HK-2 (cell line): ENCODE measurements around the gene FSTL4.
"Not testable (repeated sequence)": the region's sequence is repeated elsewhere in the genome, so short reads cannot be mapped to it uniquely, and the experiment has no call there.

Source experiments
- DNase-seq: peaks from one replicate; pipeline ENCODE4 v3.0.0-alpha.2; 2018; ENCODE audit not compliant: unreplicated experiment

The FSTL4 gene

GRCh38 chr5:133456933-133457402 lies 155.4 kb downstream of the FSTL4 start:
- DNase-seq, result no peak

- DNase-seq, result no peak
Measured at GRCh38 chr5:133455676-133456075, 156.7 kb downstream of the FSTL4 start.

GRCh38 chr5:133454442-133454841 lies 157.9 kb downstream of the FSTL4 start:
- DNase-seq, result no peak

- DNase-seq, result no peak
Measured at GRCh38 chr5:133453831-133454230, 158.5 kb downstream of the FSTL4 start.

GRCh38 chr5:133453084-133453780 lies 159.1 kb downstream of the FSTL4 start:
- DNase-seq, result no peak

- DNase-seq, result no peak
Measured at GRCh38 chr5:133451926-133452325, 160.4 kb downstream of the FSTL4 start.

- no peak for DNase-seq
Measured at GRCh38 chr5:133450286-133450685, 162.1 kb downstream of the FSTL4 start.

- no peak for DNase-seq
Measured at GRCh38 chr5:133449181-133449580, 163.2 kb downstream of the FSTL4 start.

GRCh38 chr5:133446440-133446839 lies 165.9 kb downstream of the FSTL4 start:
- DNase-seq, result no peak

GRCh38 chr5:133445744-133446143 lies 166.6 kb downstream of the FSTL4 start:
- DNase-seq, result no peak

GRCh38 chr5:133445204-133445603 lies 167.1 kb downstream of the FSTL4 start:
- not testable (repeated sequence) for DNase-seq

GRCh38 chr5:133444711-133445110 lies 167.6 kb downstream of the FSTL4 start:
- DNase-seq, result no peak

GRCh38 chr5:133441166-133441815 lies 171.1 kb downstream of the FSTL4 start:
- no peak for DNase-seq

- no peak for DNase-seq
Measured at GRCh38 chr5:133440467-133441115, 171.8 kb downstream of the FSTL4 start.

GRCh38 chr5:133439859-133440258 lies 172.5 kb downstream of the FSTL4 start:
- no peak for DNase-seq

GRCh38 chr5:133438487-133438886 lies 173.9 kb downstream of the FSTL4 start:
- DNase-seq, result no peak

- no peak for DNase-seq
Measured at GRCh38 chr5:133434336-133434735, 178.0 kb downstream of the FSTL4 start.

- DNase-seq, result no peak
Measured at GRCh38 chr5:133433641-133434040, 178.7 kb downstream of the FSTL4 start.

GRCh38 chr5:133432956-133433532 lies 179.3 kb downstream of the FSTL4 start:
- DNase-seq, result no peak

- no peak for DNase-seq
Measured at GRCh38 chr5:133431326-133431865, 180.9 kb downstream of the FSTL4 start.

- DNase-seq, result no peak
Measured at GRCh38 chr5:133430095-133430494, 182.2 kb downstream of the FSTL4 start.

- no peak for DNase-seq
Measured at GRCh38 chr5:133429046-133429445, 183.3 kb downstream of the FSTL4 start.
